Fibroblast of lung (primary cell): ENCODE results near the gene DMAC2. TPM values are rescaled to one million over a fixed set of nuclear protein-coding genes. Genes with fewer than 3 reads are reported as not detected.

Experiments
- DNase-seq, 2 donors: peaks; one replicate each; pipeline versions ENCODE4 v3.0.0 to v3.0.0-alpha.2; 2010; ENCODE audit warnings: low read depth in 2 of 2
- H2AFZ ChIP-seq: 2 replicates; pipeline ENCODE4 v1.5.1; 2012; ENCODE audit warnings: low read length, control low read depth, inconsistent platforms
- H3K27ac ChIP-seq: 2 replicates; pipeline ENCODE4 v1.5.1; 2011; ENCODE audit warnings: low read length, control low read depth; ENCODE audit not compliant: insufficient read depth
- H3K27me3 ChIP-seq: 2 replicates; pipeline ENCODE4 v1.5.1; 2011; ENCODE audit warnings: mild to moderate bottlenecking, low read length; ENCODE audit not compliant: control insufficient read depth, insufficient read depth
- H3K36me3 ChIP-seq: 2 replicates; pipeline ENCODE4 v1.5.1; 2011; ENCODE audit warnings: low read length; ENCODE audit not compliant: control insufficient read depth, insufficient read depth
- H3K4me1 ChIP-seq: 2 replicates; pipeline ENCODE4 v1.5.1; 2011; ENCODE audit warnings: low read length; ENCODE audit not compliant: control insufficient read depth, insufficient read depth; ENCODE audit errors: extremely low read depth
- H3K4me2 ChIP-seq: 2 replicates; pipeline ENCODE4 v1.5.1; 2011; ENCODE audit warnings: low read length, control low read depth; ENCODE audit not compliant: insufficient read depth; ENCODE audit errors: extremely low read depth
- H3K4me3 ChIP-seq, 4 experiments: fragments of 200-600 bp in 1 of 4; sonication (generic) in 1 of 4; replicated peaks in 1 of 4; 2 replicates each; pipeline ENCODE4 v1.5.1; 2011 to 2016; ENCODE audit warnings: low read length in 4 of 4, low read depth in 3 of 4, mild to moderate bottlenecking in 3 of 4, control low read depth in 2 of 4, inconsistent platforms in 1 of 4, mixed read lengths in 1 of 4; ENCODE audit not compliant: insufficient read depth in 1 of 4; ENCODE audit errors: control extremely low read depth in 1 of 4
- H3K79me2 ChIP-seq: 2 replicates; pipeline ENCODE4 v1.5.1; 2012; ENCODE audit warnings: mild to moderate bottlenecking, low read length, inconsistent platforms; ENCODE audit not compliant: control insufficient read depth, insufficient read depth
- H3K9ac ChIP-seq: 2 replicates; pipeline ENCODE4 v1.5.1; 2011; ENCODE audit warnings: mild to moderate bottlenecking, low read length, control low read depth; ENCODE audit not compliant: insufficient read depth
- H3K9me3 ChIP-seq: 2 replicates; pipeline ENCODE4 v1.5.1; 2012; ENCODE audit warnings: low read depth, low read length; ENCODE audit not compliant: control insufficient read depth, insufficient read depth
- H4K20me1 ChIP-seq: 2 replicates; pipeline ENCODE4 v1.5.1; 2011; ENCODE audit warnings: low read length; ENCODE audit not compliant: control insufficient read depth, insufficient read depth; ENCODE audit errors: extremely low read depth
- EZH2 ChIP-seq: IDR thresholded peaks from 2 replicates; pipeline ENCODE4 v1.5.1; 2012; ENCODE audit warnings: low read length, control low read depth, mild to moderate bottlenecking; ENCODE audit errors: missing control alignments
- polyA plus RNA-seq, 2 donors: library from polyadenylated mRNA; depleted of rRNA in 1 of 2; stranded (reverse) in 1 of 2; unstranded in 1 of 2; fragments of >200 nt; gene quantifications; 2 replicates each; pipeline ENCODE4 v1.2.1, GENCODE V29; 2011 to 2012; ENCODE audit warnings: missing spikeins in 1 of 2
- total RNA-seq: library from RNA; depleted of rRNA; stranded (reverse); fragments of >200 nt; gene quantifications from 2 replicates; pipeline ENCODE4 v1.2.1, GENCODE V29; 2014
- TF ChIP-seq, protein P1 (sequence below), 2 donors: IDR thresholded peaks in 1 of 2; conservative IDR thresholded peaks in 1 of 2; 1 replicate in 1 of 2; 2 replicates in 1 of 2; pipeline ENCODE4 v1.5.1; 2011 to 2012; ENCODE audit warnings: low read length in 2 of 2, control low read depth in 1 of 2, inconsistent platforms in 1 of 2, low read depth in 1 of 2, mild to moderate bottlenecking in 1 of 2

DMAC2 gene
- total and polyA plus RNA-seq, 2 donors (not counting 1 experiment from before 2014, with no cell fraction given): 31.0 to 52.3 TPM

DNA sequence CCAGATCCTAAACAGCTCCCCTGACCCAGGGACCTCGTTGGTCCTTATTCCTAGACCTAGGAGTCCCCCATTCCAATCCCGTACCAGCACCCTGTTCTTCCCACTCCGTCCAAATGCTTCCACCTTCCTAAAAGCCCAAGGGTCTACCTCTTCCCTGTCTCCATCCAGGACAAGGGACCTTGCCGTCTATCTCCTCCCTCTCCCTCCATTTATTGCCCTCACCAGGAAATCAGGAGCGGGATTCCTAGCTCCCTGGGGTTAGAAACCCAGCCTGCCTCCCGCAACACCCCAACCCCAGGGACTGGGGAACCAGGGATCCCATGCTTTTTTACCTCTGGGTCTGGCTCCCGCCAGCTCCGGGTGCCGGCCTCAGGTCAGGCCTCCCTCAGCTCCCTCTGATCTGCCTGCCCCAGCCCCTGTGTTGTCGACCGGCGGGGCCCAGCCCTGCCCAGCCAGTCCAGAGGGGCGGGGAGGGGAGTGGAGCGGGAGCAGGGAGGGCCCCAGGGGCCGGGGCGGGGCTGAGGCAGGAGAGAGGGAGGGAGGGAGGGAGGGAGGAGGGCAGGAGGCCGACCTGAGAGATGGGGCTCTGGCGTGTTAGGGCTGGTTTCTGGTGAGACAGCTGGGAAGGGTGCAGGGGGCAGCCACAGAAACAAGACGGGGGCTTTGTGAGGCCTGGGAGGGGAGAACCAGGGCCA is 12.6 kb downstream of the DMAC2 start, which contains the start of gene B3GNT8:
Gene B3GNT8 (minus strand): TSS at position 423 of the 695 bp plus-strand sequence. CDS start 596 bp downstream, outside the sequence.
- TF ChIP-seq, protein P1, sequence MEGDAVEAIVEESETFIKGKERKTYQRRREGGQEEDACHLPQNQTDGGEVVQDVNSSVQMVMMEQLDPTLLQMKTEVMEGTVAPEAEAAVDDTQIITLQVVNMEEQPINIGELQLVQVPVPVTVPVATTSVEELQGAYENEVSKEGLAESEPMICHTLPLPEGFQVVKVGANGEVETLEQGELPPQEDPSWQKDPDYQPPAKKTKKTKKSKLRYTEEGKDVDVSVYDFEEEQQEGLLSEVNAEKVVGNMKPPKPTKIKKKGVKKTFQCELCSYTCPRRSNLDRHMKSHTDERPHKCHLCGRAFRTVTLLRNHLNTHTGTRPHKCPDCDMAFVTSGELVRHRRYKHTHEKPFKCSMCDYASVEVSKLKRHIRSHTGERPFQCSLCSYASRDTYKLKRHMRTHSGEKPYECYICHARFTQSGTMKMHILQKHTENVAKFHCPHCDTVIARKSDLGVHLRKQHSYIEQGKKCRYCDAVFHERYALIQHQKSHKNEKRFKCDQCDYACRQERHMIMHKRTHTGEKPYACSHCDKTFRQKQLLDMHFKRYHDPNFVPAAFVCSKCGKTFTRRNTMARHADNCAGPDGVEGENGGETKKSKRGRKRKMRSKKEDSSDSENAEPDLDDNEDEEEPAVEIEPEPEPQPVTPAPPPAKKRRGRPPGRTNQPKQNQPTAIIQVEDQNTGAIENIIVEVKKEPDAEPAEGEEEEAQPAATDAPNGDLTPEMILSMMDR (conservative IDR thresholded peaks at IDR 0.05 in 1 of 2, IDR thresholded peaks at IDR 0.05 in 1 of 2; ENCODE audit: low read depth in 1 of 2, low read length in 2 of 2): no peak
- no peak for TF ChIP-seq EZH2
- Histone ChIP-seq H3K36me3 (peaks cover 14% of the 10 kb centered on the region), H3K27me3 (no peaks in the 10 kb centered on the region), H3K4me3 (peak within 1 kb of the TSS; percentile 29 to 67 (median 46)), H3K9ac (peak within 1 kb of the TSS; percentile 21), H3K4me2 (peak within 1 kb of the TSS; percentile 69), H2AFZ (peak within 1 kb of the TSS; percentile 34), H3K4me1 (peaks cover 9% of the 10 kb centered on the region), H3K9me3 (no peaks in the 10 kb centered on the region), H4K20me1 (no peaks in the 10 kb centered on the region), H3K27ac (peak within 1 kb of the TSS; percentile 44), H3K79me2 (no peaks in the 10 kb centered on the region)
- DNase-seq: peak; percentile 59 to 68

DNA sequence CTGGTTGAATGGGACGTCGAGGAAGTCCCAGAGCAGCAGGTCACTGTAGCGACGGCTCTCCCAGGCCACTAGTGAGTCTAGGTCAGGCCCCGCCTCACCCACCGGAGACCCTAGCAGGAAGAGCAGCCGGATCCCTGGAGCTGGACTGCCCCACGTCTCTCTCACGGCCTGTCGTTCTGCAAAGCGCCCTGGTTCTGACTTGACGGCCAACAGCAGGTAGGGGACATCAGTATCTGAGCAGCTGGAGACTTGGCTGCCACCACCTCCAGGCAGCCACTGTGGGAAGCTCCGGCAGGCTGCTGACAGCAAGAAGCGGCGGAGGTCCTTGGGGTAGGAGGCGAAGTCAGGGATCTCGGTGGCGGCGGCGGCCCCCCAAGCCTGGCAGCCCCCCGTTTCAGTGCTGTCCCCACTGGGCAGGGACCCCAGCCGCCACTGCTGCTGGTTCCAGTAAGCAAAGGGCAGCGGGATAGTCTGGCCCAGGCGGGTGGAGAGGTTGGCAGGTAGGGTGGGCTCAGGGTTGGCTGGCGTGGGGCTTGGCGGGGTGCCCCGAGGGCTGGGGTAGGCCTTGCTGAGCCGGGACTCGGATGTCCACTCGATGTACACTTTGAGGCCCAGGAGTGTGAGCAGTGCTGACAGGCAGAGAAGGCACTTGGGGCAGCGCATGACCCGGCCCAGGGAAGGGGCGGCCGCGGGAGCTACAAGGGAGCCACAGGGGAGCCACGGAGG is 13.4 kb downstream of the DMAC2 start:
- Histone ChIP-seq H3K4me3 (peak overlapping the region in 2 of 4 experiments; percentile 60 to 67), H4K20me1 (no peaks in the 10 kb centered on the region), H3K9ac (peak overlapping the region; percentile 21), H2AFZ (no peak overlapping the region), H3K4me2 (no peak overlapping the region), H3K27me3 (no peaks in the 10 kb centered on the region), H3K9me3 (no peaks in the 10 kb centered on the region), H3K36me3 (peaks cover 13% of the 10 kb centered on the region), H3K27ac (no peak overlapping the region), H3K4me1 (peaks cover 9% of the 10 kb centered on the region), H3K79me2 (no peaks in the 10 kb centered on the region)
- TF ChIP-seq, protein P1 (conservative IDR thresholded peaks at IDR 0.05 in 1 of 2, IDR thresholded peaks at IDR 0.05 in 1 of 2; ENCODE audit: low read depth in 1 of 2, low read length in 2 of 2): no peak
- TF ChIP-seq EZH2: no peak
- no peak for DNase-seq
